Uterus (tissue), 4 donors: ENCODE results near the gene RBMX2. TPM values are rescaled to one million over a fixed set of nuclear protein-coding genes. Genes with fewer than 3 reads are reported as not detected.
A peak's percentile ranks its signal among the peaks of the same experiment; 100 is the strongest.
"Not testable (repeated sequence)": the region's sequence is repeated elsewhere in the genome, so short reads cannot be mapped to it uniquely, and the experiment has no call there.

Experiments
- DNase-seq, 2 donors: peaks; one replicate each; pipeline ENCODE4 v3.0.0-alpha.2; 2019 to 2020
- H3K27ac ChIP-seq, 2 donors: fragments of 200-600 bp; sonication (generic); 1 replicate in 1 of 2; 2 replicates in 1 of 2; pipeline ENCODE4 v1.5.1; 2016 to 2018
- H3K27me3 ChIP-seq, 2 donors: fragments of 200-600 bp; sonication (generic); one replicate each; pipeline ENCODE4 v1.5.1; 2018 to 2019; ENCODE audit warnings: control low read depth in 1 of 2
- H3K36me3 ChIP-seq, 2 donors: fragments of 200-600 bp; sonication (generic); one replicate each; pipeline ENCODE4 v1.5.1; 2019; ENCODE audit warnings: control low read depth in 1 of 2
- H3K4me1 ChIP-seq, 2 donors: fragments of 200-600 bp; sonication (generic); one replicate each; pipeline ENCODE4 v1.5.1; 2018 to 2019; ENCODE audit warnings: control low read depth in 1 of 2
- H3K4me3 ChIP-seq, 2 donors: fragments of 200-600 bp; sonication (generic); 1 replicate in 1 of 2; 2 replicates in 1 of 2; pipeline ENCODE4 v1.5.1; 2018 to 2019; ENCODE audit warnings: mild to moderate bottlenecking in 1 of 2
- H3K9me3 ChIP-seq, 2 donors: fragments of 200-600 bp; sonication (generic); one replicate each; pipeline ENCODE4 v1.5.1; 2019; ENCODE audit warnings: control low read depth in 1 of 2
- CTCF ChIP-seq, 4 experiments: fragments of 200-600 bp in 2 of 4; fragments of 450-650 bp in 2 of 4; sonication (generic) in 2 of 4; IDR thresholded peaks; one replicate each; pipeline ENCODE4 v1.5.1; 2016 to 2019; ENCODE audit warnings: antibody characterized with exemption in 4 of 4, mild to moderate bottlenecking in 2 of 4, moderate library complexity in 1 of 4
- POLR2A ChIP-seq, 2 donors: fragments of 450-650 bp; IDR thresholded peaks; one replicate each; pipeline ENCODE4 v1.6.1; 2016; ENCODE audit warnings: antibody characterized with exemption in 2 of 2, mild to moderate bottlenecking in 1 of 2, moderate library complexity in 1 of 2
- intact Hi-C: fragments of 100-400 bp; cut with DNase I; formaldehyde crosslinking; loops from one replicate; pipeline ENCODE4 v1.15.1; 2023; ENCODE audit warnings: low total_unique reads
- total RNA-seq, 4 donors: library from RNA; depleted of rRNA in 3 of 4; stranded (reverse); fragments of >200 nt in 3 of 4; gene quantifications; one replicate each; pipeline versions ENCODE4 v1.1.0 to v1.2.4, GENCODE V29; 2014 to 2023
- donor health status: DM: yes; HTN: yes; CAD: no.

RBMX2 gene, protein sequence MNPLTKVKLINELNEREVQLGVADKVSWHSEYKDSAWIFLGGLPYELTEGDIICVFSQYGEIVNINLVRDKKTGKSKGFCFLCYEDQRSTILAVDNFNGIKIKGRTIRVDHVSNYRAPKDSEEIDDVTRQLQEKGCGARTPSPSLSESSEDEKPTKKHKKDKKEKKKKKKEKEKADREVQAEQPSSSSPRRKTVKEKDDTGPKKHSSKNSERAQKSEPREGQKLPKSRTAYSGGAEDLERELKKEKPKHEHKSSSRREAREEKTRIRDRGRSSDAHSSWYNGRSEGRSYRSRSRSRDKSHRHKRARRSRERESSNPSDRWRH
- total RNA-seq, result 10 to 100 TPM in 3 of 4 donors, 1 to 10 TPM in 1; 9.2 to 21.0 (median 17.1) TPM

- Histone ChIP-seq H3K9me3 (no peaks in the 10 kb centered on the region), H3K27ac (peak within 1 kb of the TSS; percentile 44 to 76), H3K4me3 (peak within 1 kb of the TSS; percentile 46 to 51), H3K36me3 (no peaks in the 10 kb centered on the region), H3K4me1 (no peaks in the 10 kb centered on the region), H3K27me3 (no peaks in the 10 kb centered on the region)
- intact Hi-C loops, result no loop called here
- peak; percentile 64 to 74 for DNase-seq
- peak; percentile 48 to 54 for TF ChIP-seq POLR2A (IDR thresholded peaks at IDR 0.05)
- no peak for TF ChIP-seq CTCF (IDR thresholded peaks at IDR 0.05)
Observed at GRCh38 chrX:130401415-130402207, at the start of gene RBMX2. Gene RBMX2 (plus strand): TSS chrX:130401987. CDS start chrX:130402033, 46 bp downstream.

DNA sequence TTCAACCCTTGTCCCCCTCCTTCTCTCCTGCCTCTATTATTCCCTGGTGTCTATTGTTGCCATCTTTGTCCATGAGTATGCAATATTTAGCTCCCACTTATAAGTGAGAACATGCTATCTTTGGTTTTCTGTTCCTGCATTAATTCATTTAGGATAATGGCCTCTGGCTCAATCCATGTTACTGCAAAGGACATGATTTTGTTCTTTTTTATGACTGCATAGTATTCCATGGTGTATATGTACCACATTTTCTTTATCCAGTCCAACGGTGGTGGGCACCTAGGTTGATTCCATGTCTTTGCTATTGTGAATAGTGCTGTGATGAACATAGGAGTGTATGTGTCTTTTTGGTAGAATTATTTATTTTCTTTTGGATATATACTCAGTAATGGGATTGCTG, 49.7 kb upstream of the RBMX2 start:
- H3K4me3 ChIP-seq, H3K27ac ChIP-seq, H3K4me1 ChIP-seq, H3K27me3 ChIP-seq, H3K36me3 ChIP-seq, H3K9me3 ChIP-seq, DNase-seq, intact Hi-C loops: not testable (repeated sequence)

DNA sequence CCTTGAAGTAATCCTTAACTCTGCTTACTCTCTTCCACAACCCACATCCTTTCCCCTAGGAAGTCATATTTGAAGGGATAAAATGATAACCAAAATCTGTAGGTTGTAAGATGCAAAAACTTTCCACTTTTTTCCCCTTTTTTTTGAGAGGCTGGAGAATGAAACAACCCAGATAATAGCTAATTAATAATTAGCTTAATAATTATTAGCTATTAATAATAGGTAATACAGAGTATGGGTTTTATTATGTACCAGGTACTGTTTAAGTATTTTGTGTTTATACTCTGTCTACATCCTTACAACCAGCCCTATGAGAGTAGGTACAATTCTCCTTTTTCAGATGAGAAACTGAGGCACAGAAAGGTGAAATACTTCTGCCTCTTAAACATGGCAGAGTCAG, 25.7 kb upstream of the RBMX2 start:
- TF ChIP-seq POLR2A (IDR thresholded peaks at IDR 0.05), result no peak
- TF ChIP-seq CTCF (IDR thresholded peaks at IDR 0.05), result no peak
- Histone ChIP-seq H3K36me3 (no peaks in the 10 kb centered on the region), H3K27ac (no peak overlapping the region), H3K4me1 (no peaks in the 10 kb centered on the region), H3K9me3 (no peaks in the 10 kb centered on the region), H3K27me3 (no peaks in the 10 kb centered on the region), H3K4me3 (no peak overlapping the region)
- intact Hi-C loops, result no loop called here
- no peak for DNase-seq

DNA sequence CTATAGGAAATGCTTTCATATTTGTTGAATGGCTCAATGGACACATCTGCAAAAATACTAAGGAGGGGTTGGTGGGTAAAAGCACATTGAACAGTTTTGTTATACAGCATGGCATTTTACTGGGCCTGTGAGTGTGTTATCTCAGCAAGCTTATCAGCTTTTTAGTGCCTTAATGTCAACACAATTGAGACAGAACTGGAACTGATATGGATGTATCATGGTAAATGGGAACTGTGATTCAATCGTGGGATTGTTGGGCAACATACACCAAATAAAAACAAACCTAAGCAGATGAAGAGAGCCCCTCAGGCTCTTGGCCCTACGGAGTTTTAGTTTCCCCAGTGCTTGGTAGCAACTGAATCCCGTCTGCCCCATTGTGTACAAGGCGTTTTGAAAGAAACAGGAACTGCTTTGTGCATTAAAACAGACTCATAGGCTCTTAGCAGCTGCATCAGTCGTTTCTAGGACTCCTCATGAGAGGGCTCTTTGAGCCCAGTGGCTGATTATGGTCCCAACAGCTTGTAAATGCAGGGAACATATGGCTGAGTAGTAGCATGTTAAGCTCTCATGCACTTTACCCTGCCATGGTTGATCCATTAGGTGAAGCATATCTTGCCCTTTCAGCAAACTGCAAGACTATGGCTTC, 23.6 kb upstream of the RBMX2 start:
- TF ChIP-seq CTCF (IDR thresholded peaks at IDR 0.05), result no peak
- TF ChIP-seq POLR2A (IDR thresholded peaks at IDR 0.05), result no peak

GRCh38 chrX:130385520-130385919, 16.3 kb upstream of the RBMX2 start, which contains the start of gene GPR119:
Gene GPR119 (minus strand): TSS chrX:130385674. CDS start chrX:130385447, 227 bp downstream.
- TF ChIP-seq CTCF (IDR thresholded peaks at IDR 0.05) (no peak), POLR2A (IDR thresholded peaks at IDR 0.05) (no peak)
- no peaks in the 10 kb centered on the region for H3K4me1 ChIP-seq
- intact Hi-C loops, result no loop called here
- no peak within 1 kb of the TSS for H3K4me3 ChIP-seq
- no peak within 1 kb of the TSS for H3K27ac ChIP-seq
- H3K9me3 ChIP-seq, result no peaks in the 10 kb centered on the region
- no peak for DNase-seq
- H3K27me3 ChIP-seq, result no peaks in the 10 kb centered on the region
- no peaks in the 10 kb centered on the region for H3K36me3 ChIP-seq

More for the DNA sequence above, 23.6 kb upstream of the RBMX2 start:
- intact Hi-C loops, result no loop called here
- DNase-seq, result no peak
- no peaks in the 10 kb centered on the region for H3K27me3 ChIP-seq
- H3K4me1 ChIP-seq, result no peaks in the 10 kb centered on the region
- H3K36me3 ChIP-seq, result no peaks in the 10 kb centered on the region
- H3K4me3 ChIP-seq, result no peak overlapping the region
- no peak overlapping the region for H3K27ac ChIP-seq
- H3K9me3 ChIP-seq, result no peaks in the 10 kb centered on the region
